CD4-positive, alpha-beta T cell treated with Interleukin-17A for 1 hour (primary cell): ENCODE measurements around the gene GLRA3.
"Not testable (repeated sequence)": the region's sequence is repeated elsewhere in the genome, so short reads cannot be mapped to it uniquely, and the experiment has no call there.

Experiments
- DNase-seq: peaks from one replicate; pipeline ENCODE4 v3.0.0-alpha.2; 2020

Gene GLRA3

GRCh38 chr4:174808836-174809235, 20.2 kb downstream of the GLRA3 start:
- DNase-seq = no peak

- DNase-seq = no peak
These were observed 20.9 kb downstream of the GLRA3 start for GRCh38 chr4:174808119-174808518.

- no peak for DNase-seq
These were observed 23.3 kb downstream of the GLRA3 start for GRCh38 chr4:174805746-174806145.

- DNase-seq = no peak
These were observed 34.4 kb downstream of the GLRA3 start for GRCh38 chr4:174794543-174795094.

GRCh38 chr4:174789657-174790056, 39.4 kb downstream of the GLRA3 start:
- no peak for DNase-seq

GRCh38 chr4:174778274-174778986, 50.6 kb downstream of the GLRA3 start:
- not testable (repeated sequence) for DNase-seq

- no peak for DNase-seq
These were observed 53.7 kb downstream of the GLRA3 start for GRCh38 chr4:174775366-174775765.

GRCh38 chr4:174764105-174764729, 64.8 kb downstream of the GLRA3 start:
- DNase-seq = peak; percentile 4

GRCh38 chr4:174763454-174764104, 65.5 kb downstream of the GLRA3 start:
- DNase-seq = no peak

- no peak for DNase-seq
These were observed 67.6 kb downstream of the GLRA3 start for GRCh38 chr4:174761451-174761850.

GRCh38 chr4:174757736-174758135, 71.3 kb downstream of the GLRA3 start:
- no peak for DNase-seq

- DNase-seq = no peak
These were observed 76.0 kb downstream of the GLRA3 start for GRCh38 chr4:174753021-174753420.

- no peak for DNase-seq
These were observed 77.0 kb downstream of the GLRA3 start for GRCh38 chr4:174752026-174752425.

GRCh38 chr4:174749091-174749490, 80.0 kb downstream of the GLRA3 start:
- no peak for DNase-seq

- no peak for DNase-seq
These were observed 82.3 kb downstream of the GLRA3 start for GRCh38 chr4:174746710-174747109.

- no peak for DNase-seq
These were observed 86.5 kb downstream of the GLRA3 start for GRCh38 chr4:174742561-174742960.

GRCh38 chr4:174739576-174739975, 89.5 kb downstream of the GLRA3 start:
- DNase-seq = no peak

GRCh38 chr4:174734181-174734580, 94.9 kb downstream of the GLRA3 start:
- no peak for DNase-seq

- no peak for DNase-seq
These were observed 111.2 kb downstream of the GLRA3 start for GRCh38 chr4:174717828-174718227.

GRCh38 chr4:174716986-174717770, 111.9 kb downstream of the GLRA3 start:
- no peak for DNase-seq

- peak; percentile 8 for DNase-seq
These were observed 114.4 kb downstream of the GLRA3 start for GRCh38 chr4:174714393-174715211.

- no peak for DNase-seq
These were observed 115.2 kb downstream of the GLRA3 start for GRCh38 chr4:174713821-174714220.
